Measurements from ENCODE around the gene NIM1K.

DNA sequence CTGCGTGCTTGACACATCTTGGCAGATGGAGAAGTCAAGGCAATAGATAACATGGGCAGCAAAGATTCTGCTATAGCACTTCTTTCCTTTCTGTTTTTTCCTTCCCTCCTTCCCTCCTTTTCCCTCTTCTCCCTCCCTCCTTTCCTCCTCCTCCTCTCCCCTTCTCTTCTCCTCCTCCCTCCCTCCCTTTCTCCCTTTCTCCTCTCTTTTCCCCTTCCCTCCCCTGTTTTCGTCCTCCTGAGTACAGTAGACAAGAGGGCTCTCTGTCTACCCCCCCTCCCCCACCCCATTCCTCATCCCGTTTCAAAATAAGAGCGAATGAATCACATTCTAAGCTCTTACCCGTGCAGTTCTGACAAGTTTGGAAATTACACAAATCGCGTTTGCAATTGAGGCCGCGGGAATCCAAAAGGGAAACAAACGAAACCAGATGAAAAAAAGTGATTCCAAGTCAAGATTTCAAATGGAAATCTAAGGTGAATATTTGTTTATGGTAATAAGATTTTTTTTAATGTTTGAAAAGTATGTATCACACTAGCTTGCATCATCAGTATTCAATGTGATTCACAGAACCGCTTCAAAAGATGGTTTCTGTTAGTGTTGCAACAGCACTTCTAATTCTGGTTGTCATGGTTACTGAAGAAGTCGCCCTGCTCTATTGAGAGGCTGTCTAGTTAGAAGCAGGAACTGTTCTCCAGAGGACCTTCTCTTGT lies 1.3 kb downstream of the NIM1K start:
- TF ChIP-seq, protein P1, sequence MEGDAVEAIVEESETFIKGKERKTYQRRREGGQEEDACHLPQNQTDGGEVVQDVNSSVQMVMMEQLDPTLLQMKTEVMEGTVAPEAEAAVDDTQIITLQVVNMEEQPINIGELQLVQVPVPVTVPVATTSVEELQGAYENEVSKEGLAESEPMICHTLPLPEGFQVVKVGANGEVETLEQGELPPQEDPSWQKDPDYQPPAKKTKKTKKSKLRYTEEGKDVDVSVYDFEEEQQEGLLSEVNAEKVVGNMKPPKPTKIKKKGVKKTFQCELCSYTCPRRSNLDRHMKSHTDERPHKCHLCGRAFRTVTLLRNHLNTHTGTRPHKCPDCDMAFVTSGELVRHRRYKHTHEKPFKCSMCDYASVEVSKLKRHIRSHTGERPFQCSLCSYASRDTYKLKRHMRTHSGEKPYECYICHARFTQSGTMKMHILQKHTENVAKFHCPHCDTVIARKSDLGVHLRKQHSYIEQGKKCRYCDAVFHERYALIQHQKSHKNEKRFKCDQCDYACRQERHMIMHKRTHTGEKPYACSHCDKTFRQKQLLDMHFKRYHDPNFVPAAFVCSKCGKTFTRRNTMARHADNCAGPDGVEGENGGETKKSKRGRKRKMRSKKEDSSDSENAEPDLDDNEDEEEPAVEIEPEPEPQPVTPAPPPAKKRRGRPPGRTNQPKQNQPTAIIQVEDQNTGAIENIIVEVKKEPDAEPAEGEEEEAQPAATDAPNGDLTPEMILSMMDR (IDR thresholded peaks at IDR 0.05): no peak
- no peak for TF ChIP-seq ZFX (IDR thresholded peaks at IDR 0.05; ENCODE audit: borderline replicate concordance)
